Measurements from ENCODE around the gene STX2.
"Not testable (repeated sequence)": the region's sequence is repeated elsewhere in the genome, so short reads cannot be mapped to it uniquely, and the experiment has no call there.

STX2 gene

DNA sequence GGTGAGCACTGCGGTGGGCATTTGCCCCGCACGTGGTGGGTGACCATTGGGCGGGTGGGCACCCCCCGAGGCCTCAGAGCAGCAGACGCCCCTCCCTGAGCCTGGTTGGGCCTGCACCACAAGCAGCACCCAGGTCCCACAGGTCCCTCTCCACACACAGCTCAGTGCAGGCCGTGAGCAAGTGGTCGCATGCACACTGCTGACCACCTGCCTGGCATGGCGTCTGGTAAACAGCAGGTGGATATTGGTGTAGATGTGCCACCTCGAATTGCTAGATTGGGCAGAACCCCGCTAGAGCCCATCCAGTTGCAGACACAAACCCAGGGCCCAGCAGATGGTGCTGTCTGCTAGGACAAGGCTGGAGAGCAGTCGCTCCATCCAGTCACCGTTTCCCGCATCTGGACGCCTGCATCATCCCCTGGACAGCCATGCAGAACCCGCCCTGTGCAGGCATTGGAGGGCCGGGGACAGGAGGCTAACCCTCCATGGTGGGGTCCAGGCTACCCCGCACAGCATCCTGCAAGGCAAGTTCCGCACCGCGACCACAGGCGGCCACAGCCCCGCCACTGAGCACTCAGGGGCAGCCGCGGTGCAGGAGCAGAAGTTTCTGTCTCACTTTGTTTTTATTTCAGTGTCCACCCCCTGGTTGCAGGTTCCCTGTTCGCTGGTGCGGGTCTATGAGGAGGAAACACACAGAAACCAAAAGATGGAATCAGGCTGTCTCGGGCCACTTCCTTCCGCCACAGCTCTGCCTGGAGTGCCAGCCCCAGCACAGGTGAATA, 77.3 kb downstream of the STX2 start:
- peak; percentile 12 for DNase-seq

DNA sequence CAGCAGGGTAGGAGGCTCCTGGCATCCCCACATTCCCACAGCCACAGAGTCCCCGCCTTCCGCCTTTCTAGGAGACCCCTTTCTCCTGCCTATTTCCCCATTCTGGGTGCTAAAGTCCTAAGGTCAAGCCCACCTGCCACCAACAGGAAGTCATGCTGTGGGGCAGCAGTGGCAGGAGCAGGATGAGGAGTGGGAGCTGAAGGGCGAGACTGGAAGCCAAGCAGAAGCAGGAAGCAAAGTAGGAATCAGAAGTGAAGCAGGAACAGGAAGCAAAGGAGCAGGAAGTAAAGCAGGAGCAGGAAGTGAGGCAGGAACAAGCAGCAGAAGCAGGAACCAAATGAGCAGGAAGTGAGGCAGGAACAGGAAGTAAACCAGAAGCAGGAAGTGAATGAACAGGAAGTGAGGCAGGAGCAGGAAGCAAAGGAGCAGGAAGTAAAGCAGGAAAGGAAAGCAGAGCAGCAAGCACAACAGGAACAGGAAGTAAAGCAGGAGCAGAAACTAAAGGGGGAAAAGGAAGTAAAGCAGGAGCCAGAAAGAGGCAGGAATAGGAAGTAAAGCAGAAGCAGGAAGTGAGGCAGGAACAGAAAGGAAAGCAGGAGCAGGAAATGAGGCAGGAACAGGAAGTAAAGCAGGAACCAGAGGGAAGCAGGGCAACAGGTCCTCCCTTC, 84.7 kb downstream of the STX2 start:
- DNase-seq, result no peak

DNA sequence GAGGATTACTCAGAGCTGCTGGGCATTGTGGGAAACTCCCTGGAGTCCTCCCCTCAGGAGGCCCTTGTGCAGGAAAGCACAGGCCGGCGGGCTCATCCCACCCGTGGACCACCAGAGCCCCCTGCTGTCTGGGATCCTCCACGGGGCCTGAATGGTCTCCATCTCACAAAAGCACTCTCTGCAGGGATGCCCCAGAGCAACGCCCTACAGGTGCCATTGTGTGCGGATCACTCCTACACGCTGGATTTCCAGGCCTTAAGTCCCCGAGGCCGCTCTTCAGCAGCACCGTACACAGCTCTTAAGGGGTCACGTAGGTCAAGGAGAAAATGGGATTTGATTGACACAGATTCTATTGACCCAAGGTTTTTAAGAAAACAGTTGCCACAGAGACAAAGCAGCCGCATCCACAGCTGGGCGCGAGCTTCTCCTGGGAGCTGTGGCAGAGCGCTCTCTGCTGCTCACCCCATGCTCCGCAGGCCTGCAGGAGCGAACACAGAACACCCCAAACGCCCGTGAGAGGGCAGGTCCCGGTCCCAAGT, 86.3 kb downstream of the STX2 start:
- no peak for DNase-seq

DNA sequence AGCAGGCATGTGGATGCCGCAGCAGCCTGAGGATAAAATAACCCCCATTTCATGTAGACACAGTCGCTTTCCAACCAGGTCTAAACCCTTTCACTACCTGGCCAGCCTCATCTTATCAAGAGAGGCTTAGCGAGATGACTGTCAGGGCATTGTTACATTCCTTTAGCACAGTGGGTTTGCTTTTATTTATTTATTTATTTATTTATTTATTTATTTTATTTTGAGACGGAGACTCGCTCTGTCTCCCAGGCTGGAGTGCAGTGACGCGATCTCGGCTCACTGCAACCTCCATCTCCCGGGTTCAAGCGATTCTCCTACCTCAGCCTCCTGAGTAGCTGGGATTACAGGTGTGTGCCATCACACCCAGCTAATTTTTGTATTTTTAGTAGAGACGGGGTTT, 87.0 kb downstream of the STX2 start:
- not testable (repeated sequence) for DNase-seq

DNA sequence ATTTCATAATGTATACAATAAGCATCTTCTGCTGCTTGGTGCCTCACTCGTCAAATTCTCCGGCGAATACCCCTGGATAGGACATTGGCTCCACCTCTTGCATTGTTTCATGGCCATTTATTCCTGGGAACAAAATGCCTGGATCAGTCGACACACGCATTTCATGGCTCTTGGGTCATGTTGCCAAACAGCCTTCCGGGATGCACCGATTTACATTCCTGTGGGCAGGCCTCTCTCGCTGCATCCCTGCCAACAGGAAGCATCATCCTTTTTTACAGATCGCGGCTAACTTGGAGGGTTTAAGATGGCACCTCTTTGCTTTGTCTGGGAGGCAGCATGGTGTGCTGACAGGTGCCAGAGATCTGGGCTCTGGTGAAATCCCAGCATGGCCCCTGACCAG, 90.3 kb downstream of the STX2 start:
- no peak for DNase-seq

DNA sequence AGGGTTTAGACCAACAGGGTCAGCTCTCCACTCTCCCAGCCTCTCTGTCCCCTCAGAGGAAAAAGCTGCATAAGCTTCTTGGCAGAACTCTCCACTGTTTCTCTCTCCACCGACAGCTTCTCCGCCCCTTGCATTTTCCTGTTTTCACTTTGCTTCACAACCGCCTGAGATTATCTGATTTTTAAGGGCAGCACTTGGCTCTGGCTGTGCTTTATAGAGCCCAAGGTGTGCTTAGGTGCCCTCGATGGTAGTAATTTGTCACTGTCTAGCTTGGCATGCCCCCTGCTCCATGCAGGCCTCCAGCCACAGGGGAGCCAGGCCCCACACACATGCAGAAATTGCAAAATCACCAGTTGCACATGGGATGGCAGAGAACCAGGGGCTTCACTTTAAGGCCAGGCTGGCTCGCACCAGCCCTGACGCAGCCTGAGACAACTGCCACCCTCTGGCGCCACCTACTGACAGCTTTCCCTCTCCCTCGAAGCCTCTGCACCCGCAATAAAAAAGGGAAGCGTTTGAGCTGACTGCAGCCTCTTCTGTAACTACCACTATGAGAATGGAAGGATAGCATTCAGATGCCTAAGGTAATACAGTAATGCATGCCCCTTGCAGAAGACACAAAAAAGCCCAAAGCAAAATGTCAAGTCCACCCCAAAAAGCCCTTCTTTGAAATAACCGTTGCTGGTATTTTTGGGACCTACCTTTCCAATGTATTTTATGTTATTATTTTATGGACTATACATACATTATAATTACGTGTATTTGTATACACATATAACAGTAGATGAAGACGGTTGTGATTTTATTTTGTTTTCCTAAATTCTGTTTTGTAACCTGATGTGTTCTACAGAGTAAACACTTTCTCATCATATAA, 90.9 kb downstream of the STX2 start:
- peak; percentile 38 for DNase-seq

DNA sequence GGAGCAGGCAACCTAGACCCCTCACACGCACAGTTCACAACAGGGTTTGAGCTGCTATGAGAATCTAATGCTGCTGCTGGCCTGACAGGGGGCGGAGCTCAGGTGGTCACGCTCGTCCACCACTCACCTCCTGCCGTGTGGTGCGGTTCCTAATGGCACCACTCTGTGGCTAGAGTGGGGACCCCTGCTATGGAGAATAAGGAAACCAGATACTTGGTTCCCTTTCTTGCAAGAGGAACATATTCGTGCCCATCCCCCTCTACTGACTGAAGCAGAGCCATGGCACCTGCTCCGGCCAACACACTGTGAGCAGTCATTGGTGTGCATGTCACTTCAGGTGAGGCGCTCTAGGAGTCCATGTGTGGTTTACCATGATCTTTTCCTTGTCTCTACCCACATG, 92.5 kb downstream of the STX2 start:
- DNase-seq, result no peak

DNA sequence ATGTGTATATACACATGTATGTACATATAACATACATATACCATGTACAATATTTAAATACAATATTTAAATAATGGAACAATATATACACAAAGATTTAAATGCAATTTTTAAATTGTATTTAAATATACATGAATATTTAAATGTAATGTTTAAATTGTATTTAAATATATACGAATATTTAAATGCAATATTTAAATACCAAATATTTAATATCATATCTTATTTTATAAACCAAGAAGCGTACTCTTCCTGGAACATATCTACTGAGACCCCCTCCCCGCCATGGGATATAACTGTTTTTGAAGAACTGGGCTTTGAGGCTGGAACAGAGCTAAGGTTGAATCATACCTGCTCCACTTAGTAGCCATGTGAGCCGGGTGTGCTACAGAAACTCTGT, 93.1 kb downstream of the STX2 start:
- no peak for DNase-seq

DNA sequence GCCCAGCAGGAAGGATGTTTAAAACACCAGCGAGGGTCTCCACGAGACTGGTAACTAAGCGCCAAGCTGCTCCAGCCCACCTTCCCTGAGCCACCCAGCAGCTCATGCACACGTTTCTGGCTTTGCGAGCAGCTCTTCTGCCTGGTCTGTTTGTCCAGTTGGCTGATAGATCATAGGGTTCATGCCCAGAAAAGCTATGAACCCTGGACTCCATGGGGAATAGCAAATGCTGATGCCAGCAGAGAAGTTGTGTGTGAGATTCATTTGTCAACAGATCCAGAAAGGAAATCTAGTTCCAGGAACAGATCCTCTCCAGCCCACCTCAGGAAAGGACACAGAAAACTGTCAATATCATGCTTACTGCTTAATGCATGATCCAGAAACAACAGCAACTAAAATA, 94.8 kb downstream of the STX2 start:
- DNase-seq, result no peak

DNA sequence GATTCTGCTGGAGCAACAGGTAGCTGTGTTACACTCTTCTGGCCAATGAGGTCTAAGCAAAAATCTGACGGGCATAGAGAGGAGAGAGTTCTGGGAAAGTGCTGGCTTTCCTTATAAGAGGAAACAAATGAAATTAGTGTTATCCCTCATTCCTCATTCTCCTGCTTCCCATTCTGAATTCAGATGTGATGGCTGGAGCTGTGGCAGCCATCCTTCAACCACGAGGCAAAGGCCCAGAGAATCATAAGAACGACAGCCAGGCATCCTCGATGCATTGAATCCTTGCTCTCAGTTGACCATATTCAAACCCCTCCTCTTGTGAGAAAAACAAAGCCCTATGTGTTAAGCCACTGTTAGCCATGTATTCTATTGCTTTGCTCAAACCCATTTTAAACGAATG, 95.4 kb downstream of the STX2 start:
- no peak for DNase-seq

DNA sequence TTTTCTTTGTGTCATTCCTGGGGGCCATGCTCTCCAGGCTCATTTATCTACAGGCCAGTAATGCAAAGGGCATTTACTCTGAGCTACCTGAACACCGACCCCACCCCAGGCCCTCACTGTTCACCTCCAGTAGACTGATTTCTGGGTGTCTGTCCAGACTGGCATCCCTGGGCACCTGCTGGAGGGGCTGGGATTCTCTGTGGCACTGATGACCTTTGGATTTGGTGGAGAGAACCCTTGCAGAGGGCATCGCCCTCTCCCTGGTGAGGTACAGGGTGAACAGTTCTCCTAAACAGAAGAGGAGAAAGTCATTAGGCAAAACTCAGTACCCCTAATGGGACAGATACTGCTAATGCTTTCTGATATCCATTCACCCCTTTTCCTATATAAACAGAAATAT, 95.9 kb downstream of the STX2 start:
- DNase-seq, result no peak

DNA sequence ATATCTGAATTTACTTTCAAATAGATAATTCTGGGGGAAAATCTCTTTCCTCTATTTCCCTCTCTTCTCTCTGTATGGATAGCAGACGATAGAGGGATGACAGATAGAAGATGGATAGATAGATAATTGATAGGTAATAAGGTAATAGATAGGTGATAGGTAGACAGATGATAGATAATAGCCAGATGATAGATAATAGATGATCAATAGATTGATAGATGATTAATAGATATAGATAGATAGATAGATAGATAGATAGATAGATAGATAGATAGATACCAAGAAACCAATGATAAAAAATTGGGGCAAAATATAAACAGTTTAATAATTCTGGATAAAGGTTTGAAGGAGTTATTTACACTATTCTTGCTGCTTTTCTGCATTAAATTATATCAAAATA, 96.3 kb downstream of the STX2 start:
- DNase-seq, result no peak

DNA sequence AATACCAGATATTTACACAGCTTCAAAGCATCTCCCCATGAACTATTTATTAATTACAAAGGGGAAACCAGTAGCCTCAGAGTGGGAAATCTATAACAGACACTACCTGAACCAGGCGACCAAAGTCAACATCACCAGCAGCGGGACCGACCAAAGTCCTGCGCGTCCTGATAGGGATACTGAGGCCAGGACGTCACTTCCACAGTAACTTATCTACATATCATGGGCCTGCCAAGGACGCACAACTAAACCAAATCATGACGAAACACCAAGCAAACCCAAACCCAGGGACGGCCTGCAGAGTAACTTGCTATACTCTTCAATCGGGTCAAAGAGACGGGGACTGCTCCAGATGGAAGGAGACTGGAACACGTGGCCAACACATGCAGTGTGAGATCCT, 96.9 kb downstream of the STX2 start:
- no peak for DNase-seq

All from effector CD8-positive, alpha-beta T cell (primary cell).